HG03565 (cell line): ENCODE results near the gene CIDEA.

Experiments
- ATAC-seq: cut with Tn5 transposase; IDR thresholded peaks from one replicate; pipeline ENCODE4 v1.9.1; 2021; ENCODE audit warnings: mild to moderate bottlenecking, moderate library complexity; ENCODE audit not compliant: unreplicated experiment

CIDEA gene

DNA sequence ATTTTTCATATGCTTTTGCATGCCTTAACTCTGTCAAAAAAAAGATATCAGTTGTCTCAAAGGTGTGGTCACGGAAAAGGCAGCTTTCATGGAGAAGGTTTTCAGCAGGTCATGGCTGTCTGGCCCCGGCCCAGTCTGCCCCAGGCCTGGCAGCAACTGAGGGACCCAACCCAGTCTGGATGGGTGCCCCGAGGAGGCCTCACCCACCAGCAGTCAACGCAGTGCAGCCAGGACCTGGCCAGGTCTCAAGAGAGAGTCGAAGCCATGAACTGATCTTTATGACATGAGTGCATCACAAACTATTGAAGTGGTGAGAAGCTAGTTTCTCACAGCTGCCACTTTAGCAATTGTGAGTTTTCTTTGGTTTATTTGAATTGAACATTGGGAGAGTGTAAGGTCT is 61.8 kb downstream of the CIDEA start:
- ATAC-seq, result no peak

DNA sequence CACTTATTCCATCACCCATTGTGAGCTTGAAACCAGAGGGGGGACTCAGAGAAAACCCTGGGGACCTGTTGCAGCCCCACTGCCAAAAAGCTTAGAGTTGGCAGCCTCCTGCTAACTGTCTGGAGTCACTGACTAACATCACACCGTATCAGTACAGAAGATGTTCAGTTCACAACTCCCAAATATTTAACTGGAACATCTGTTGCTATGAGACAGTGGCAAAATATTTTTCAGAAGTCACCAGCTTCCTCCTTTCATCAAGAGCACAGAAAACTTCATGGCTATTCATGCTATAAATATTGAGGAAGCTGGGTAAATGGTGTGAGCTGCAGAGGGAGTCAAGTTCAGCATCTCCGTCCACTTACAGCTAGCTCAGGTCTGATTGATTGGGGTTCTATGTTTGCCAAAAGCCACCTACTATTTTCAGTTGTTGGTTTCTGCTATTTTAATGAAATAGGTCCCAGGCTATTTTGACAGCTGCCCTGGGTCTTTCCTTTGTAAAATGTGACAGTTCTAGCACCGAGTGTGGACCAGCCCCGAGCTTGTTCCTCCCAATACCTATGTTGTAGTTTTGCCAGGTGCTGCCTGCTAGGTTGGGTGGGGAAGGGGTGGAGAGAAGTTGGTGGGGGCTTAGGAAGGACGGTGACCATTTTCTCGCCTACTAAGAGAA is 63.6 kb downstream of the CIDEA start:
- no peak for ATAC-seq

DNA sequence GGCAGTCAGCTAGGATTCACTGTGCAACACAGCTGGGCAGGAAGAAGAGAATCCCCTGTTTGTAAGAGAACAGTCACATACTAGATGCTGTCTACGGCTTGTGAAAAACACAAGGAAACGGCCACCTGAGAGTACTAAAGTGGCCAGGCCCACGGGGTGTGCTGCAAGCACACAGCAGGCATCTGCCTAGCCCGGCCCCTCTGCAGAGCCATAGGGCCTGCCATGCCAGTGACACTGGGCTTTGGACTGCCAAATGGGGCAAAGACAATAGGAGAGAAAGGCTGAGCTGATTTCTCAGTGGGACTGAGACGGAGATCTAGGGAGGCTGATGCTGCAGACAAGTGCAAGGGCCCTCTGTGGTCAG is 64.2 kb downstream of the CIDEA start:
- ATAC-seq, result no peak

DNA sequence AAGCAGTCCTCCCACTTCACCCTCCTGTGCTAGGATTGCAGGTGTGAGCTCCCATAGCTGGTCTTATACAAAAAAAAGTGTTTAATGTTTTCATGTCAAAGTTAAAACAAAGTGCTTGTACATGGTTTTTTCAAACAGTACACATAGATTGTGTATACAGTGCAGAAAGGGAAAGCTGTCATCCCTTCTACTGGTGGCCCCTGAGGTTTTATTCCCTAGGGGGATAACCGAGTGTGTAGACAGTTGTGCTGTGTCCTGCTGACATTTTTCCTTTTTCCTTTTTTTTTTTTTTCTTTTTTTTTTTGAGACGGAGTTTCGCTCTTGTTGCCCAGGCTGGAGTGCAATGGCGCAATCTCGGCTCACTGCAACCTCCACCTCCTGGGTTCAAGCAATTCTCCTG is 64.7 kb downstream of the CIDEA start:
- no peak for ATAC-seq

DNA sequence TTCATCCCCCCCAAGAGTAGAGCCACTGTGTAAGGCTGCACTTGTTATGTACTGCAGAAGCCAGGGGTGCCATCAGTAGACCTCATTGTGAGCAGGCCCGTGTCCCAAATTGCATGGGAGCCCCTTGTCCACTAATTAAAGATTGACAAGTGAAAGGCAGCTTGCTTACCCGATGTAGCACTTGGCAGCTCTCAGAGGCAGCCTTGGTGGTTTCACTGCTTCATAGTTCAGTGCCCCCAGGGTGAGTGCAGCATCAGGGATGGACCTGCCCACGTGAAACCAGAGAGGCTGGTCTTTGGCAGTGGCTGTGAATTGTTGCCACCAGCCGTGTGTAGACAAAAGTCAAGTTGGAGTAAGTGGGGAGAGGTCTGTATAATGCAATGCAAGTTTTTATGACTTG is 67.2 kb downstream of the CIDEA start:
- ATAC-seq, result no peak

DNA sequence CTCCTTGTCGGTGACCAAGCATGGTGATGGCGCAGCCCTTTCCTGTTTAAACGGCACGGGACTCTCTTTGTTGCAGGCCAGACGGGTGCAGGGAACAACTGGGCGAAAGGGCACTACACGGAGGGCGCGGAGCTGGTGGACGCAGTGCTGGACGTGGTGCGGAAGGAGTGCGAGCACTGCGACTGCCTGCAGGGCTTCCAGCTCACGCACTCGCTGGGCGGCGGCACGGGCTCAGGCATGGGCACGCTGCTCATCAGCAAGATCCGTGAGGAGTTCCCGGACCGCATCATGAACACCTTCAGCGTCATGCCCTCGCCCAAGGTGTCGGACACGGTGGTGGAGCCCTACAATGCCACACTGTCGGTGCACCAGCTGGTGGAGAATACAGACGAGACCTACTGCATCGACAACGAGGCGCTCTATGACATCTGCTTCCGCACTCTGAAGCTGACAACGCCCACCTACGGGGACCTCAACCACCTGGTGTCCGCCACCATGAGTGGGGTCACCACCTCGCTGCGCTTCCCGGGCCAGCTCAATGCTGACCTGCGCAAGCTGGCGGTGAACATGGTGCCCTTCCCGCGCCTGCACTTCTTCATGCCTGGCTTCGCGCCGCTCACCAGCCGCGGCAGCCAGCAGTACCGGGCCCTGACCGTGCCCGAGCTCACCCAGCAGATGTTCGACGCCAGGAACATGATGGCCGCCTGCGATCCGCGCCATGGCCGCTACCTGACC is 71.0 kb downstream of the CIDEA start:
- ATAC-seq, result no peak

DNA sequence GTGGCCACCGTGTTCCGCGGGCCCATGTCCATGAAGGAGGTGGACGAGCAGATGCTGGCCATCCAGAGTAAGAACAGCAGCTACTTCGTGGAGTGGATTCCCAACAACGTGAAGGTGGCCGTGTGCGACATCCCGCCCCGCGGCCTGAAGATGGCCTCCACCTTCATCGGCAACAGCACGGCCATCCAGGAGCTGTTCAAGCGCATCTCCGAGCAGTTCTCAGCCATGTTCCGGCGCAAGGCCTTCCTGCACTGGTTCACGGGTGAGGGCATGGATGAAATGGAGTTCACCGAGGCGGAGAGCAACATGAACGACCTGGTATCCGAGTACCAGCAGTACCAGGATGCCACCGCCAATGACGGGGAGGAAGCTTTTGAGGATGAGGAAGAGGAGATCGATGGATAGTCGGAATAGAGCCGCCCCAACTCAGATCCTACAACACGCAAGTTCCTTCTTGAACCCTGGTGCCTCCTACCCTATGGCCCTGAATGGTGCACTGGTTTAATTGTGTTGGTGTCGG is 71.6 kb downstream of the CIDEA start:
- ATAC-seq, result no peak

DNA sequence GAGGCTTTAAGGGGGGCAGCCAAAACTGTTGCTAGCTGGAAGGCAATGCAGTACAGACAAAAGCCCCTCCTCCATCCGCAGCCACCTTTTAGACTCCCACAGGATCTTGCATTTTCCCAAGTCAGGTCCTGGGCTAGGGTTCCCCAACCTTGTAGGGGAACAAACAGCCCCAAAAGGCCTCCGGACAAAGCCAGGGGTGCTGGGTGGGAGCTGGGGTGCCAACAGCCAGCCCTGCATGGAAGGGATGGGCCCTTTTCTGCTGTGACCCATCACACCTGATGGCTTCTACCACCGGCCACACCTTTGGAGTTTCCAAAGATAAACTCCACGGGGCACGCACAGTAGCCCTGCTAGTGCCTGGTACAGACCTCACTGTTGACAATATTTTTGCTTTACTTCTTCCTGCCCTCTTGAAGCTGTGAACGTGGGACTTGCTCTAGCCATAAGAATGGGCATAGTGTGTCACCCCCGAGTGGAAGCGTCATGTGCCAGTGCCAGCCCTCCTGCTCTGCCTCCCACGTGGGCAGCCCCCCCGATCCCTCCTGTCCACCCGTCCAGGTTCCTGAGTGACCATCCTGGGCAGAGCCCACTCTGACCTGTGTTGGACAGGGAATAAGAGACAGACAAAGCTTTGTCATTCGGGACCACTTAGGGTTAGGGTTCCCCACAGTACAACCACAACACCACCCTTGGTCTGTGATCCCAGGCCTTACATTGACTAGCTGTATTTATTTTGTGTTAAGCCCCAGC is 72.7 kb downstream of the CIDEA start:
- no peak for ATAC-seq
